Posterior vena cava (tissue), 2 donors: ENCODE measurements around the gene RNF224. TPM values are rescaled to one million over a fixed set of nuclear protein-coding genes. Genes with fewer than 3 reads are reported as not detected.

Experiments used
- DNase-seq: peaks from one replicate; pipeline ENCODE4 v3.0.0-alpha.2; 2020; ENCODE audit warnings: low spot score
- intact Hi-C, 2 donors: fragments of 100-400 bp; cut with DNase I; formaldehyde crosslinking; loops; one replicate each; pipeline versions ENCODE4 v1.14.1 to v1.14.2; 2022 to 2023
- total RNA-seq, 2 donors: library from RNA; stranded (reverse); fragmentation: NEBNext Ultra II Directional; extraction: Animal tissue kit (Norgen Biotek cat#: 25700); gene quantifications; one replicate each; pipeline ENCODE4 v1.2.1, GENCODE V29; 2021
- donor health status: DM: yes; HTN: yes; CAD: no.
- donor health status: DM: yes; HTN: yes; CAD: no.

The RNF224 gene
- total RNA-seq, 2 donors from 2014 or later: not detected

- intact Hi-C loops: no loop called here
- DNase-seq: no peak
Measured at GRCh38 chr9:137211532-137211931, 15.8 kb upstream of the RNF224 start.

- intact Hi-C loops: no loop called here
- no peak for DNase-seq
Measured at GRCh38 chr9:137212520-137212919, 14.8 kb upstream of the RNF224 start.

- no peak for DNase-seq
- intact Hi-C loops: no loop called here
Measured at GRCh38 chr9:137213160-137214060, 13.9 kb upstream of the RNF224 start.

- DNase-seq: no peak
- intact Hi-C loops: no loop called here
Measured at GRCh38 chr9:137214620-137215019, 12.7 kb upstream of the RNF224 start.

- intact Hi-C loops: no loop called here
Measured at GRCh38 chr9:137215196-137215986, 11.9 kb upstream of the RNF224 start.

GRCh38 chr9:137216188-137216965, 10.9 kb upstream of the RNF224 start:
- no peak for DNase-seq
- intact Hi-C loops: no loop called here

More at GRCh38 chr9:137215196-137215986, 11.9 kb upstream of the RNF224 start:
- no peak for DNase-seq

GRCh38 chr9:137217276-137218211, 9.8 kb upstream of the RNF224 start:
- DNase-seq: no peak
- intact Hi-C loops: no loop called here

GRCh38 chr9:137218212-137218753, 9.0 kb upstream of the RNF224 start:
- intact Hi-C loops: no loop called here
- DNase-seq: no peak

- no peak for DNase-seq
- intact Hi-C loops: no loop called here
Measured at GRCh38 chr9:137218754-137219271, 8.5 kb upstream of the RNF224 start.

GRCh38 chr9:137219757-137220316, 7.5 kb upstream of the RNF224 start:
- no peak for DNase-seq
- intact Hi-C loops: no loop called here

- intact Hi-C loops: no loop called here
- DNase-seq: no peak
Measured at GRCh38 chr9:137220317-137221094, 6.8 kb upstream of the RNF224 start.

GRCh38 chr9:137221095-137221505, 6.2 kb upstream of the RNF224 start:
- intact Hi-C loops: no loop called here
- DNase-seq: no peak

- no peak for DNase-seq
- intact Hi-C loops: no loop called here
Measured at GRCh38 chr9:137221506-137222111, 5.7 kb upstream of the RNF224 start.

- no peak for DNase-seq
- intact Hi-C loops: no loop called here
Measured at GRCh38 chr9:137222190-137223077, 4.9 kb upstream of the RNF224 start, which contains the start of gene RNF208. Gene RNF208, minus strand, starts transcription at chr9:137222240. Its CDS starts 1,028 bp downstream, at chr9:137221212.
